Spleen (tissue), 11 donors: Measurements from ENCODE around the gene ROCK1. TPM values are rescaled to one million over a fixed set of nuclear protein-coding genes. Genes with fewer than 3 reads are reported as not detected.

Source experiments
- DNase-seq: peaks from one replicate; pipeline ENCODE4 v3.0.0-alpha.2; 2020
- H3K27ac ChIP-seq, 8 donors: fragments of 200-600 bp; sonication (generic) in 7 of 8; 1 replicate in 4 of 8; 2 replicates in 4 of 8; pipeline versions ENCODE4 v1.5.0 to v1.8.0; 2016 to 2021; ENCODE audit warnings: inconsistent platforms in 4 of 8, mild to moderate bottlenecking in 4 of 8, moderate library complexity in 1 of 8
- H3K27me3 ChIP-seq, 7 donors: fragments of 200-600 bp; sonication (generic) in 6 of 7; replicated peaks in 1 of 7; 1 replicate in 4 of 7; 2 replicates in 3 of 7; pipeline versions ENCODE4 v1.5.0 to v1.8.0; 2016 to 2021; ENCODE audit warnings: inconsistent platforms in 3 of 7, mild to moderate bottlenecking in 1 of 7
- H3K36me3 ChIP-seq, 6 donors: fragments of 200-600 bp; sonication (generic) in 5 of 6; 1 replicate in 4 of 6; 2 replicates in 2 of 6; pipeline versions ENCODE4 v1.5.0 to v1.8.0; 2016 to 2021; ENCODE audit warnings: inconsistent platforms in 2 of 6
- H3K4me1 ChIP-seq, 6 donors: fragments of 200-600 bp; sonication (generic) in 5 of 6; 1 replicate in 3 of 6; 2 replicates in 3 of 6; pipeline versions ENCODE4 v1.5.0 to v1.8.0; 2016 to 2021; ENCODE audit warnings: inconsistent platforms in 3 of 6
- H3K4me3 ChIP-seq, 8 donors: fragments of 200-600 bp; sonication (generic) in 7 of 8; 1 replicate in 4 of 8; 2 replicates in 4 of 8; pipeline versions ENCODE4 v1.5.0 to v1.8.0; 2016 to 2021; ENCODE audit warnings: inconsistent platforms in 4 of 8, mild to moderate bottlenecking in 4 of 8, moderate library complexity in 2 of 8
- H3K9me3 ChIP-seq, 8 donors: fragments of 200-600 bp; sonication (generic) in 7 of 8; 1 replicate in 4 of 8; 2 replicates in 4 of 8; pipeline versions ENCODE4 v1.5.0 to v1.8.0; 2016 to 2021; ENCODE audit warnings: inconsistent platforms in 4 of 8
- CTCF ChIP-seq, 11 experiments: fragments of 200-600 bp in 7 of 11; fragments of 450-650 bp in 4 of 11; sonication (generic) in 4 of 11; IDR thresholded peaks in 8 of 11; conservative IDR thresholded peaks in 3 of 11; 1 replicate in 7 of 11; 2 replicates in 4 of 11; pipeline versions ENCODE4 v1.4.0 to v1.8.0; 2016 to 2021; ENCODE audit warnings: antibody characterized with exemption in 11 of 11, inconsistent platforms in 4 of 11, mild to moderate bottlenecking in 1 of 11
- POLR2A ChIP-seq, 3 donors: fragments of 450-650 bp; IDR thresholded peaks; one replicate each; pipeline ENCODE4 v1.5.1; 2017; ENCODE audit warnings: antibody characterized with exemption in 3 of 3, mild to moderate bottlenecking in 1 of 3
- POLR2AphosphoS5 ChIP-seq, 3 donors: sonication (generic); formaldehyde crosslinking; IDR thresholded peaks; one replicate each; pipeline ENCODE4 v1.5.1; 2017; ENCODE audit warnings: antibody characterized with exemption in 3 of 3
- intact Hi-C: fragments of 100-400 bp; cut with DNase I; formaldehyde crosslinking; loops from one replicate; pipeline ENCODE4 v1.15.0; 2023; ENCODE audit warnings: low total_unique reads
- polyA plus RNA-seq, 3 donors: library from polyadenylated mRNA; stranded (reverse); fragments of 200-250 nt; gene quantifications; one replicate each; pipeline ENCODE4 v1.2.1, GENCODE V29; 2013
- total RNA-seq, 7 donors: library from RNA; depleted of rRNA in 3 of 7; stranded (reverse); fragments of >200 nt in 3 of 7; fragmentation: NEBNext Ultra II Directional in 4 of 7; extraction: Animal tissue kit (Norgen Biotek cat#: 25700) in 4 of 7; gene quantifications; one replicate each; pipeline versions ENCODE4 v1.1.0 to v1.2.1, GENCODE V29; 2016 to 2021
- donor health status: healthy with polysubstance abuse.
- donor health status: DM: no; HTN: no; CAD: no; lungs with moderate emphysema.
- donor health status: DM: no; HTN: no; CAD: no.
- donor health status: Bipolar disorder and iron deficiency.
- donor health status: healthy.
- donor health status: DM: no; HTN: no; CAD: no.
- donor health status: DM: yes; HTN: yes; CAD: no.

ROCK1 gene
- total and polyA plus RNA-seq, 10 donors: 8.9 to 111 (median 77.3) TPM

DNA sequence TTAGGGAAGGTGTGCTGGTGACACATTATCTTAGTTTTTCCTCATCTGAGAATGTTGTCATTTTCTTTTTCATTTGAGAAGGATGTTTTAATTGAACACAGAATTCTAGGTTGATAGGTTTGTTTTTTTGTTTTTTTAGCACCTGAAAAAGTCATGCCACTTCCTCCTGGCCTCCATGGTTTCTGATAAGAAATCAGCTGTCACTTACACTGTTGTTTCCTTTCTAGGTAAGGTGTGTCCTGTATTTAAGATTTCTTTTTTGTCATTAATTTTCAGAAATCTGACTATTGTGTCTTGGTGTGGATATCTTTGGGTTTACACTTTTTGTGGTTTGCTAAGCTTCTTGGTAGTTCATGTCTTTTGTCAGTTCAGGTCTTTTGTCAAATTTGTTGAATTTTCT, 99.3 kb downstream of the ROCK1 start:
- TF ChIP-seq POLR2AphosphoS5 (IDR thresholded peaks at IDR 0.05): no peak
- no peak for TF ChIP-seq CTCF (IDR thresholded peaks at IDR 0.05 in 8 of 11, conservative IDR thresholded peaks at IDR 0.05 in 3 of 11)
- no peak for TF ChIP-seq POLR2A (IDR thresholded peaks at IDR 0.05)
- Histone ChIP-seq H3K27me3 (no peaks in the 10 kb centered on the region), H3K4me1 (no peaks in the 10 kb centered on the region), H3K27ac (no peak overlapping the region), H3K9me3 (peaks cover 0 to 15% (median 13%) of the 10 kb centered on the region in 8 donors), H3K4me3 (no peak overlapping the region), H3K36me3 (peaks cover 0 to 99% (median 57%) of the 10 kb centered on the region in 6 donors)
- no peak for DNase-seq
- intact Hi-C loops: no loop called here

- Histone ChIP-seq H3K27me3 (no peaks in the 10 kb centered on the region), H3K36me3 (peaks cover 0 to 98% (median 42%) of the 10 kb centered on the region in 6 donors), H3K4me3 (no peak overlapping the region), H3K4me1 (peaks cover 0 to 22% (median 13%) of the 10 kb centered on the region in 6 donors), H3K9me3 (no peaks in the 10 kb centered on the region), H3K27ac (peak overlapping the region in 7 of 8 donors; percentile 44 to 77 (median 48))
- TF ChIP-seq POLR2A (IDR thresholded peaks at IDR 0.05) (no peak), POLR2AphosphoS5 (IDR thresholded peaks at IDR 0.05) (no peak), CTCF (IDR thresholded peaks at IDR 0.05 in 8 of 11, conservative IDR thresholded peaks at IDR 0.05 in 3 of 11) (no peak)
- no peak for DNase-seq
- intact Hi-C loops: no loop called here
Measured at GRCh38 chr18:21004726-21005125, 106.9 kb downstream of the ROCK1 start.

DNA sequence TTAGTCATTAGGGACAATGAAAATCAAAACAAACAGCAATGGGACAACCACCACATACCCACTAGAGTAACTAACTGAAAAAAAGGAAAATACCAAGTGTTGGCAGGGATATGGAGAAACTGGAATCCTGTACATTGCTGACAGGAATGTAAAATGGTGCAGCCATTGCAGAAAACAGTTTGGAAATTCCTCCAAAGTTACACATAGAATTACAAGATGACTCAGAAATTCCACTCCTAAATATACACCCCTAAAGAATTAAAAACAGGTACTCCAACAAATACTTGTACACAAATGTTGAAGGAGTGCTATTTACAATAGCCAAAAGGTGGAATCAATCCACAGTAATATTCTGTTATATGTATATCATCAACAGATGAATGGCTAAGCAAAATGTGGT, 110.9 kb downstream of the ROCK1 start:
- TF ChIP-seq CTCF (IDR thresholded peaks at IDR 0.05 in 8 of 11, conservative IDR thresholded peaks at IDR 0.05 in 3 of 11) (no peak), POLR2AphosphoS5 (IDR thresholded peaks at IDR 0.05) (no peak), POLR2A (IDR thresholded peaks at IDR 0.05) (no peak)
- H3K4me3 ChIP-seq: no peak overlapping the region
- intact Hi-C loops: no loop called here
- H3K27ac ChIP-seq: no peak overlapping the region
- H3K27me3 ChIP-seq: no peaks in the 10 kb centered on the region
- H3K9me3 ChIP-seq: no peaks in the 10 kb centered on the region
- H3K4me1 ChIP-seq: peaks cover 0 to 22% (median 13%) of the 10 kb centered on the region in 6 donors
- DNase-seq: no peak
- peaks cover 0 to 88% (median 21%) of the 10 kb centered on the region in 6 donors for H3K36me3 ChIP-seq

DNA sequence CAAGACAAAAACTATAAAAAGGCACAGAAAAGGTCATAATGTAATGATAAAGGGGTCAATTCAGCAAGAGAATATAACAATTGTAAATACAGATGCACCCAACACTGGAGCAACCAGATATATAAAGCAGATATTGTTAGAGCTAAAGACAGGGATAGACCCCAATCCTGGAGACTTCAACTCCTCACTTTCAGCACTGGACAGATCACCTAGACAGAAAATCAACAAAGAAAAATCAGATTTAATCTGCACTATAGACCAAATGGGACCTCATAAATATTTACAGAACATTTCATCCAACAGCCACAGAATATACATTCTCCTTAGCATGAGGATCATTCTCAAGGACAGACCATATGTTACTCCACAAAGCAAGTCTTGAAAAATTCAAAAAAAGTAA, 114.2 kb downstream of the ROCK1 start:
- DNase-seq: no peak
- H3K27me3 ChIP-seq: no peaks in the 10 kb centered on the region
- TF ChIP-seq POLR2A (IDR thresholded peaks at IDR 0.05): no peak
- no peak for TF ChIP-seq POLR2AphosphoS5 (IDR thresholded peaks at IDR 0.05)
- no peak for TF ChIP-seq CTCF (IDR thresholded peaks at IDR 0.05 in 8 of 11, conservative IDR thresholded peaks at IDR 0.05 in 3 of 11)
- H3K27ac ChIP-seq: no peak overlapping the region
- H3K36me3 ChIP-seq: peaks cover 0 to 90% (median 33%) of the 10 kb centered on the region in 6 donors
- no peaks in the 10 kb centered on the region for H3K9me3 ChIP-seq
- H3K4me1 ChIP-seq: no peaks in the 10 kb centered on the region
- H3K4me3 ChIP-seq: no peak overlapping the region
- intact Hi-C loops: no loop called here
